ENCODE results near the gene NINL.

DNA sequence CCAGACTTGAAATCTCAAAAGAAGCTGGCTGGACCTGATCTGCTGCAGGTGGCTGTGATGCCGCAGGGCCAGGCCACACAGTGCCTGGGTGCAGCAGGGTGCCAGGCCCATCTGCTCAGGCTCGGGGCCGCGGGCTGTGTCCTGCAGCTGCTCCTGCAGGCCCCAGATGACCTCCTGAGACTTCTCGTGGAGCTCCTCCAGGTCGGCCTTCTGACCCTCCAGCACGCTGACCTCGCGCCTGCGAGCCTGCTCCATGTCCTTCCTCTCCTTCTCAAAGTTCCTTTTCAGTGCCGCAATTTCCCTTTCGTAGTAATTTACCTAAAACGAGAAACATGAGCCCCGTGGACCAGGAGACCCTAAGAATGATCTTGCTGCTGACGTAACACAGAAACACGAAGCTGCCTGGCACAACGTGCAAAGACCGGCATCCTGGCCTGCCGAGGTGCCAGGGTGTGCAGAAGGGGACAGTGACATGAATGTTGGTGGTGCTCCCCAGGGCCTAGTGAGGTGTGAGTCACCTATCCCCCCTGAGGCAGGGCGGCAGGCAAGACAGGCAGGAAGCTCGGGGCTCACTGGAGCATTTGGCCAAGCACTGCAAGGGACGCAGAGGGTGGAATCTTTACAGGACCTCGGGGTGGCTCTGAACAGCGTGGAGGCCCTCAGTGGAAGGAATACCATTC, 106.3 kb downstream of the NINL start:
- TF ChIP-seq POLR2A (IDR thresholded peaks at IDR 0.05), result no peak
- no peak for TF ChIP-seq CTCF (IDR thresholded peaks at IDR 0.05 in 4 of 5, conservative IDR thresholded peaks at IDR 0.05 in 1 of 5)

Measured in gastrocnemius medialis (tissue), 4 donors.